Ovary (tissue), 3 donors: ENCODE results near the gene TXNDC15.

Experiments
- EP300 ChIP-seq: sonication (generic); formaldehyde crosslinking; IDR thresholded peaks from one replicate; pipeline ENCODE4 v1.6.1; 2017; ENCODE audit warnings: antibody characterized with exemption
- POLR2A ChIP-seq: fragments of 450-650 bp; IDR thresholded peaks from one replicate; pipeline ENCODE4 v1.6.1; 2017; ENCODE audit warnings: antibody characterized with exemption, mild to moderate bottlenecking, moderate library complexity
- TF ChIP-seq, protein P1 (sequence below), 3 donors: fragments of 450-650 bp in 2 of 3; fragments of 200-600 bp in 1 of 3; IDR thresholded peaks; one replicate each; pipeline versions ENCODE4 v1.5.1 to v1.8.0; 2016 to 2022; ENCODE audit warnings: antibody characterized with exemption in 3 of 3, mild to moderate bottlenecking in 1 of 3
- donor health status: DM: no; HTN: no; CAD: no.

DNA sequence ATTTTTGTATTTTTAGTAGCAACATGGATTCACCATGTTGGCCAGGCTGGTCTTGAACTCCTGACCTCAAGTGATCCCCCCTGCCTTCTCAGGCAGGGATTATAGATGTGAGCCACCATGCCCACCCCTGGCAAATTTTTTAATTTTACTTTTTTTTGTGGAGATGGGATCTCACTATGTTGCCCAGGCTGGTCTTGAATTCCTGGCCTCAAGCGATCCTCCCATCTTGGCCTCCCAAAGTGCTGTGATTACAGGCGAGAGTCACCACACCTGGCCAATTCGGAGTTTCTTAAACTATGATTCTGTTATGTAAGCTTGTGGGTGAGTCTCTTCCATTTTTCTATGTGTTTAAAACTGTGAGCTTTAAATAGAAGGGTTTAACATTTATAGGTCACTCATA, 58.3 kb downstream of the TXNDC15 start:
- TF ChIP-seq, protein P1, sequence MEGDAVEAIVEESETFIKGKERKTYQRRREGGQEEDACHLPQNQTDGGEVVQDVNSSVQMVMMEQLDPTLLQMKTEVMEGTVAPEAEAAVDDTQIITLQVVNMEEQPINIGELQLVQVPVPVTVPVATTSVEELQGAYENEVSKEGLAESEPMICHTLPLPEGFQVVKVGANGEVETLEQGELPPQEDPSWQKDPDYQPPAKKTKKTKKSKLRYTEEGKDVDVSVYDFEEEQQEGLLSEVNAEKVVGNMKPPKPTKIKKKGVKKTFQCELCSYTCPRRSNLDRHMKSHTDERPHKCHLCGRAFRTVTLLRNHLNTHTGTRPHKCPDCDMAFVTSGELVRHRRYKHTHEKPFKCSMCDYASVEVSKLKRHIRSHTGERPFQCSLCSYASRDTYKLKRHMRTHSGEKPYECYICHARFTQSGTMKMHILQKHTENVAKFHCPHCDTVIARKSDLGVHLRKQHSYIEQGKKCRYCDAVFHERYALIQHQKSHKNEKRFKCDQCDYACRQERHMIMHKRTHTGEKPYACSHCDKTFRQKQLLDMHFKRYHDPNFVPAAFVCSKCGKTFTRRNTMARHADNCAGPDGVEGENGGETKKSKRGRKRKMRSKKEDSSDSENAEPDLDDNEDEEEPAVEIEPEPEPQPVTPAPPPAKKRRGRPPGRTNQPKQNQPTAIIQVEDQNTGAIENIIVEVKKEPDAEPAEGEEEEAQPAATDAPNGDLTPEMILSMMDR (IDR thresholded peaks at IDR 0.05): no peak
- TF ChIP-seq EP300: no peak
- TF ChIP-seq POLR2A: no peak
